ENCODE data around the gene CHRDL1.

GRCh38 chrX:110750526-110751189 is 45.0 kb downstream of the CHRDL1 start:
- TF ChIP-seq CTCF (IDR thresholded peaks at IDR 0.05), result no peak
- no peak for TF ChIP-seq POLR2A (IDR thresholded peaks at IDR 0.05)

Measured in heart left ventricle (tissue), 13 donors.